AG04449 (cell line): ENCODE measurements around the gene ASTN2.

ENCODE experiments used
- CTCF ChIA-PET: fragments of 350-600 bp; formaldehyde crosslinking; extraction: SDS; loops from one replicate; lab custom pipeline; 2021; ENCODE audit warnings: antibody characterized with exemption; lab: Yijun Ruan, JAX
- POLR2A ChIA-PET: fragments of 400-600, 350-600 bp; formaldehyde crosslinking; extraction: SDS; loops from one replicate; lab custom pipeline; 2020; ENCODE audit warnings: antibody characterized with exemption, inconsistent platforms; lab: Yijun Ruan, JAX
- DNase-seq: peaks from one replicate; pipeline ENCODE4 v3.0.0-alpha.2; 2010; ENCODE audit warnings: low read depth, low spot score
- H3K4me3 ChIP-seq: 2 replicates; pipeline ENCODE4 v1.5.1; 2011; ENCODE audit warnings: low read depth, mild to moderate bottlenecking, control low read depth, low read length
- TF ChIP-seq, protein P1 (sequence below): IDR thresholded peaks from one replicate; pipeline ENCODE4 v1.5.1; 2011; ENCODE audit warnings: mild to moderate bottlenecking, moderate library complexity, low read length, control low read depth, inconsistent platforms; ENCODE audit not compliant: insufficient read depth; ENCODE audit errors: missing control alignments

The ASTN2 gene

DNA sequence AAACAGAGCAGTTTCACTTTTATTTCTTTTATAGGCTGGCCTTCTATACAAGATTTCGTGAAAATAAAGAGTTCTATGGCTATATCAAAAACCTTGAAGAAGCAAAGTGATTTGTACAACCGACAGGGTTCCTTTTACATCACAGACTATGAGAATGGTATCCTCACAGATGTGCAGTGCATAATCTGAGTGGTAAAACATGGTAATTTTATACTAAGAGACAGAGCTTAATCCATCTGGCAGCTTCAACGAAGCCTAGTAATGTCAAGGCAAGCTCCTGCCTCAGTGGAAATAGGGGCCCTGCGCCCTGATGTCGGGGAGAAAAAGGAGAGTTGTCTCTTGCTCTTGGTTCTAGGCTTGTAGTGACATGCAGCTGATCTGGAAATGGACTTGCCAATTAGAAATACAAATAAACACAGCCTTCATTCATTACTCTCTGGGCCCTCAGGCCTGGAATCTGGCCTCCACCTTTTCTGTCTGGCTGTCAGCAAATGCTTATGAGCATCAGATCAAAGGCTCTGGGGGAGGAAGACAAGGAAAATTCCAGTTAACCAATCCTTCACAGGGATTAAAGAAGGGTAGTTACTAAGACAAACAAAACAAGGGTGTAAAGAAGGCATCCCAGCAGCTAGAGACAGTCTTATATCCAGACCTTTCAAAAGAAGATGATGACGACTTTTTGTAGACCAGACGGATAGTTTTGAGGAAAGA lies 761.4 kb downstream of the ASTN2 start:
- ChIA-PET POLR2A (no interaction called here), CTCF (interaction anchor here (1.0 kb wide), 2 partner anchors 1062 to 1075 kb away, joined by 3 read pairs; no protein-coding TSS in a partner anchor)
- TF ChIP-seq, protein P1, sequence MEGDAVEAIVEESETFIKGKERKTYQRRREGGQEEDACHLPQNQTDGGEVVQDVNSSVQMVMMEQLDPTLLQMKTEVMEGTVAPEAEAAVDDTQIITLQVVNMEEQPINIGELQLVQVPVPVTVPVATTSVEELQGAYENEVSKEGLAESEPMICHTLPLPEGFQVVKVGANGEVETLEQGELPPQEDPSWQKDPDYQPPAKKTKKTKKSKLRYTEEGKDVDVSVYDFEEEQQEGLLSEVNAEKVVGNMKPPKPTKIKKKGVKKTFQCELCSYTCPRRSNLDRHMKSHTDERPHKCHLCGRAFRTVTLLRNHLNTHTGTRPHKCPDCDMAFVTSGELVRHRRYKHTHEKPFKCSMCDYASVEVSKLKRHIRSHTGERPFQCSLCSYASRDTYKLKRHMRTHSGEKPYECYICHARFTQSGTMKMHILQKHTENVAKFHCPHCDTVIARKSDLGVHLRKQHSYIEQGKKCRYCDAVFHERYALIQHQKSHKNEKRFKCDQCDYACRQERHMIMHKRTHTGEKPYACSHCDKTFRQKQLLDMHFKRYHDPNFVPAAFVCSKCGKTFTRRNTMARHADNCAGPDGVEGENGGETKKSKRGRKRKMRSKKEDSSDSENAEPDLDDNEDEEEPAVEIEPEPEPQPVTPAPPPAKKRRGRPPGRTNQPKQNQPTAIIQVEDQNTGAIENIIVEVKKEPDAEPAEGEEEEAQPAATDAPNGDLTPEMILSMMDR = no peak

DNA sequence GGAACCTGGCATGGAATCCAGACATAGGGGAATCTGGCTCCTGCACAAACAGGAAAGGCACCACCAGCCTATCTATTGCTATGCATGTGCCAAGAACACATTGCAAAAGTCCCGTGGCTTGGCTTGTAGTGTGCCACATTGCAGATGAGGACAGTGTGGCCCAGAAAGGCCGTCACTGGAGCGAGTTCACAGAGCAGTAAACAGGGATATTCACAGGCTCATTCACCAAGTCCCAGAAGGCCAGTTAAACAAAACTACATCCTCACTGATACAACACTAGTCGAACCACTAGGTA lies 767.4 kb downstream of the ASTN2 start:
- CTCF ChIA-PET = interaction anchor here (0.7 to 11.8 kb wide), 19 partner anchors 10 to 1064 kb away, joined by 3 to 172 read pairs (median 5); partner anchors contain the start of gene PAPPA
- POLR2A ChIA-PET = no interaction called here
- H3K4me3 ChIP-seq = no peak overlapping the region
- DNase-seq = no peak
- TF ChIP-seq, protein P1 = no peak

More for the DNA sequence above, 761.4 kb downstream of the ASTN2 start:
- no peak overlapping the region for H3K4me3 ChIP-seq
- no peak for DNase-seq

DNA sequence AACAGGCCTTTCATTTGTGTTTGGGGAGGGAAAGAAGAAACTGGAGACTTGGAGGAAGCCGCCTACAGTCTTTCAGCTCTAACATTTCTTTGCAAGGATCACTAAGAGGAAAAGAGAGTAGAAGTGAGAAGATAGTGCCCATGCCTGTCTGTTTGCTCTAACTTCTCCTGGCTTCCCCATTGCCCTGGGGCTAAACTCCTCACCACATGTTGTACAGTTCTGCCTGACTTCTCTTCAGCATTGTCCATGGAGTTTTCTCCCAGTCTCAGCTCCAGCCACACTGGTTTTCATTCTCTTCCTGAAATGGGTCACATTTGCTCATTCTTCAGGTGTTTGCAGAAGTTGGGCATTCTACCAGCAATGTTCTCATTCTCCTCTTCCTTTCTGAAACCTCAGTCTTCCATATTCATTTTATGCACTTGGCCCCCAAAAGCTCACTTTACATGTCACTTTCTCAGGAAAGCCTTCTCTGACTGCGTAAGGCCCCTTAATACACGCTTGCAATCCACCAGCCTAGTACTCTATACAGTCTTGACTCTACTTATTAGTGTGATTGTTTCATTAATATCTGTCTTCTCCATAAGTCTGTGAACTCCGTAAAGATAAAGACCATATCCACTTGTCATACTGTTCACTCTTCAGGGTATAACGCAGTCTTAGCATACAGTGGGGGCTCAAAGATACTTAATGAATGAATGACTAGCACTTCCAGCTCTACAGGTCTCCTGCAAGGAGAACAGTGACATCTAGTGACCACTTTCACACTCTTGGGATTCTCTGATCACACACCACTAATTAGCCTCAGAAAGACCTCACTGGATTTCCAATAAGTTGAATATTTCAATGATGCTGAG lies 768.0 kb downstream of the ASTN2 start:
- CTCF ChIA-PET = interaction anchor here (0.7 to 11.8 kb wide), 27 partner anchors 9 to 1318 kb away, joined by 3 to 172 read pairs (median 4); partner anchors contain the start of gene PAPPA
- no peak for DNase-seq
- TF ChIP-seq, protein P1 = peak; percentile 62
- POLR2A ChIA-PET = interaction anchor here (0.5 kb wide), 1 partner anchor 707 kb away, joined by 3 read pairs; no protein-coding TSS in a partner anchor
- no peak overlapping the region for H3K4me3 ChIP-seq

GRCh38 chr9:116644091-116644688 lies 770.7 kb downstream of the ASTN2 start:
- H3K4me3 ChIP-seq = no peak overlapping the region
- TF ChIP-seq, protein P1 = no peak
- DNase-seq = peak; percentile 34
- ChIA-PET POLR2A (interaction anchor here (0.6 to 1.0 kb wide), 3 partner anchors 354 to 1871 kb away, joined by 3 read pairs; no protein-coding TSS in a partner anchor), CTCF (interaction anchor here (0.7 to 11.8 kb wide), 5 partner anchors 9 to 1731 kb away, joined by 3 to 172 read pairs (median 4); no protein-coding TSS in a partner anchor)

DNA sequence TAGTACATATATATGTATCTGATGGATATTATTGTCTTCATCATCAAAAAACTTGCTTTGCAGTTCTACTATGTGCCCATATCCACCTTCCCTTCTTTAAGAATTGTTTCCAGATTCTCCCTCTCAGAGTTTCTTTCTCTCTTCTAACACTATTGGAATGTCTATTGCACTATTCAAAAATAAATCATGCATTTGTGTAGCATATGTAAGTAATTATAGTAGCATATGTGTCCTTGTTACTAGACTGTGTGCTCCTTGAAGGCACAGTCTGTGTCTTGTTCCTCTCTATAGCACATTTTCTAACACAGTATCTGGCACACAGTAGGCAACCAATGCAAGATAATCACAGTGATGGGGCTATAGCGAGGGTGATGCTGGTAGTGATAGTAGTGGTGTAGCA lies 771.2 kb downstream of the ASTN2 start:
- TF ChIP-seq, protein P1 = no peak
- ChIA-PET POLR2A (interaction anchor here (0.6 to 1.0 kb wide), 3 partner anchors 354 to 1870 kb away, joined by 3 read pairs; no protein-coding TSS in a partner anchor), CTCF (interaction anchor here (0.7 to 11.8 kb wide), 5 partner anchors 9 to 1731 kb away, joined by 3 to 172 read pairs (median 4); no protein-coding TSS in a partner anchor)
- no peak overlapping the region for H3K4me3 ChIP-seq
- DNase-seq = no peak
